NCI-H1048 (cell line): ENCODE data around the gene TBX6.
"Not testable (repeated sequence)": the region's sequence is repeated elsewhere in the genome, so short reads cannot be mapped to it uniquely, and the experiment has no call there.

Source experiments
- DNase-seq: peaks from one replicate; lab custom pipeline; 2025; lab: John Stamatoyannopoulos, UW

TBX6 gene, protein sequence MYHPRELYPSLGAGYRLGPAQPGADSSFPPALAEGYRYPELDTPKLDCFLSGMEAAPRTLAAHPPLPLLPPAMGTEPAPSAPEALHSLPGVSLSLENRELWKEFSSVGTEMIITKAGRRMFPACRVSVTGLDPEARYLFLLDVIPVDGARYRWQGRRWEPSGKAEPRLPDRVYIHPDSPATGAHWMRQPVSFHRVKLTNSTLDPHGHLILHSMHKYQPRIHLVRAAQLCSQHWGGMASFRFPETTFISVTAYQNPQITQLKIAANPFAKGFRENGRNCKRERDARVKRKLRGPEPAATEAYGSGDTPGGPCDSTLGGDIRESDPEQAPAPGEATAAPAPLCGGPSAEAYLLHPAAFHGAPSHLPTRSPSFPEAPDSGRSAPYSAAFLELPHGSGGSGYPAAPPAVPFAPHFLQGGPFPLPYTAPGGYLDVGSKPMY

DNA sequence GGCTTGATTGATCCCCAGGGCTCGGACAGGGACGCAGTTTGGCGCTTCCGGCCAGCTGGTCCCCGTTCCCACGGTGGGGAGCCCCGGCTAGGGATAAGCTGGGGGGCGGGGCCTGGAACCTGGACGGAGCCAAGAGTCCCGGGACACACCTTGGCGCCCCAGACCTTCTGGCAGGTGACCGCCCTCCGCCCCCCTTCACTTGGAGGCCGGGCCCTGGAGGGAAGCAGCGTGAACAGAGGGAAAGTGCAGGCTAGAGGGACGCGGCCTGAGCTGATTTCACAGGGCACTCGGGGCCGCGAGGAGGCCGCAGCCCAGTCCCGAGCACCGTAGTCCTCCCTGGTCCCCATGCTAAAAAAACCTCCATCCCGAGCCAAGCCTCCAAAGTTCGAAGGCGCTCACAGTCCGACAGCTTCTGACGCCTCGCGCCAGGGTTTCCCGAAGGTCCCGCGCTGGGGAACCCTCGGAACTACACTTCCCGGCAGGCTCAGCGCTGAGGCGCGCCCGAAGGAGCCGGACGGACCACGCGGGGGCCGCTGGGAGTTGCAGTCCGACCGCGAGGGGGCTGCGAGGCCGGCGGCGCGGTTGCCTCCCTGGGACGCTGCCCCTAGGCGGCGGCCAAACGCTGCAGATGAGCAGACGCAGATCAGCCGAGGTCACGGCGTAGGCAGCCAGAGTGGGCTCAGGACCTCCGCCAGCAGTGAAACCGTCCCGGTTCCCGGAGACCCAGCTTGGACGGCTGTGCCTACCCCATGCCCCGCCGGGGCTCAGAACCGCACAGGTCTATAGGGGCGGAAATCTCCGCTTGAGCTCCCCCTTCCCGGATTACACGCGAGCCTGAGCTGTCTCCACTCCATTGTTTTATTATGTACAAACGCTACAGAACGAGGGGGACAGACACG lies at the start of gene TBX6:
Gene TBX6, minus strand, starts transcription at position 451 of the 899 bp plus-strand sequence. CDS start 731 bp downstream, outside the sequence.
- DNase-seq: peak; percentile 62

DNA sequence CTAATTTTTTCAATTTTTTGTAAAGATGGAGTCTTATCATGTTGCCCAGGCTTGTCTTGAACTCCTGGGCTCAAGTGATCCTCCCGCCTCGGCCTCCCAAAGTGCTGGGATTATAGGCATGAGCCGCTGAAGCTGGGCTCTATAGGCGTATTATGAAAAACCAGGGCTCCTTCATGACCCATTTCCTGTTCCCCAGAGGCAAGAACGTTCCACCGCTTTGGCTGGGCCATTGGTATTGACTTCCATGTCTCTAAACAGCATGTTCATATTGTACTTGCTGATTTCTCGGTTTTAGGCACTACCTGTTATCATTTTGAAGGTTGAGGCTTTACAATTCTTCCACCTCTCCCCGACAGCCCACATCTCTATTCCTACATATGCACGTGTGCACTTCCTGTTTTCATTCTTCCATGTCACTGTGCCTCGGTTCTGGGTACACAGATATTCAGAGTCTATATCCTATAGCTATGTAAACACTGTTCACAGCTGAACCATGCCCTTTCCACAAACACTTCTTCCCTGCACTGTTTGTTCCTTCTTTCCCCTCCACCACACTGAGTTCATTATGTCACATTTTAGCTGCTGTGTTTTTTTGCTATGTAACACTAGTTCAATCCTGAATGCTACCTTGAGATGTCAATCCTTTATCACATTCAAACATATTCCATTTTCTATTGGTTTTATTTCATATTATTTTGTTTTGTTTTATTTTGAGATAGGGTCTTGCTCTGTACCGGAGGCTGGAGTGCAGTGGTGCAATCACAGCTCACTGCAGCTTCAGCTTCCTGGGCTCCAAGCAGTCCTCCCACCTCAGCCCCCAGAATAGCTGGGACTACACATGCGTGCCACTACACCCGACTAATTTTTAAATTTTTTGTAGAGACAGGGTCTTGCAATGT lies 48.1 kb upstream of the TBX6 start:
- no peak for DNase-seq

DNA sequence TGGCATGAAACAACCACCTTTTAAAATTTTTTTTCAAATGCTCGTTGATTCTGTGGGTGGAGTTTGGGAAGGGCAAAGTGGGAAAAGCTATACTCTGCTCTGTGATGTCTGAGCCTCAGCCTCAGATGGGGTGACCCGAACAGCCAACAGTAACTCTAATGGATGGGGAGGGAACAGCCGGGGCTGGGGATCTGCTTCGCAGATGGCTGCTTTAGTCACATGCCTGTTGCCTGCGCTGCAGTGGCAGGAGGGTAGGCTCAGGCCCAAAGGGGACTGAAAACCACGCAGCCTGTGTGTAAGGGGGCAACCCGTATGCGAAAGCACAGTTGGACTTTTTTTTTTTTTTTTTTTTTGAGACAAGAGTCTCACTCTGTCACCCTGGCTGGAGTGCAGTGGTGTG lies 46.2 kb upstream of the TBX6 start:
- no peak for DNase-seq

DNA sequence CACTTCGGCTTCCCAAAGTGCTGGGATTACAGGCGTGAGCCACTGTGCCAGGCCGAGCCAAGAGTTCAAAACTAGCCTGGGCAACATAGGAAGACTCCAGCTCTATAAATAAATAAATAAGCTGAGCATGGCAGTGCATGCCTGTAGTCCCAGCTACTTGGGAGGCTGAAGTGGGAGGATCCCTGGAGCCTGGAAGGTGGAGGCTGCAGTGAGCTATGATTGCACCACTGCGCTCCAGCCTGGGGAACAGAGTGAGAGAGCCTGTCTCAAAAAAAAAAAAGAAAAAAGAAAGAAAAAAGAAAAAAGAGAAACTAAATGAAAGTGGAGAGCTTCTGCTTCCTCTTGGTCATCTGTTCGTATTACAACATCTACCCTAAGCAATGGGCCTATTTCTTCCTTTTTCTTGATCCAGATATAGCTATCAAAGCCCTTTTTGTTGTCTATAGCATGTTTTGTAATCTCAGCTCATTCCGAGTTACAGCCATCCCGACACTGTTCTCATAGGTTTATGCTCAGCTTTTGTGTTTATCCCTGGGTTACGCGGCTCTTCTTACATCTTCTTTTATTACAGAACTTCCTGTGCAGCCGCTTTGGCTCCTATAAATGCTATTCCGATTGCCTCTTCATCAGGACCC lies 45.4 kb upstream of the TBX6 start:
- no peak for DNase-seq

DNA sequence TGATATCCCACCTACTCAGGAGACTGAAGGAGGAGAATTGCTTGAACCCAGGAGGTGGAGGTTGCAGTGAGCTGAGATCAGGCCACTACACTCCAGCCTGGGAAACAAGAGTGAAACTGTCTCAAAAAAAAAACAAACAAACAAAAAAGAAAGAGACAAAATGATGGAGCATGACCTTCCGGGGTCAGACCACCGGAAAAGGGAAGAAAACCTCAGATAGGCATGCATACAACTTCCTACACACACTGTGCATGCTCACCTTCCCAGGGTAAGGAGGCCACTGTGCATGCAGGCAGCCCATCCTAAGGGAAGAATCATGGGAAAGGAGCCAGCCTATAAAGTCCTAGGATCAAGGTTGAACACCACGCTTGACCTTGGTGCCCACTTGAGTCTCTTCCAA lies 40.9 kb upstream of the TBX6 start:
- no peak for DNase-seq

DNA sequence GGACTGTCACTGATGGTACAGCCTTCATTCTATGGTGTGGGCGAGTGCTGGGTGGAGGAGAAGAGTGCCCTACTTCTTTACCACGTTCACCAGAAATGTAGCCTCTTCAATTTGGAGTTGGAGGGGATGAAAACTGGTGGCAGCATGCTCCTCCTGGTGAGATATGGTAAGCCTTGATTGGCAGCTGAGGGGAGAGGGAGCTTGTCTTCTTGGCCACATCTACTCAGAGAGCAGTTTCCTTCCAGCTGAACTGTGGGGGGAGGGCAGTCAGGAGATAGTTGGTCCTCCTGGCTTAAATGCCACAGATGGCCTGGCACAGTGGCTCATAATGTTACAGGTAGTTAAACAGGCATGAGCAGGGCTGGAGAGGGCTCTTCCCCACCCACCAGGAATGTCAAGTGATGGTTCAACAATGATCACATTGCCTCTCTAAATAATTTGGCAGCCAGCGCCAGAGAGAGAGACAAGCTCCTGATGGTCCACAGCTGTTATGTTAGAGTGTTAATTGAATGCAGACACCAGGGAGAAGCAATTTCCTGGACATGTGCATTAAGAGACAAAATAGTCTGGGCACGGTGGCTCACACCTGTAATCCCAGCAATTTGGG lies 40.2 kb upstream of the TBX6 start:
- DNase-seq: no peak

DNA sequence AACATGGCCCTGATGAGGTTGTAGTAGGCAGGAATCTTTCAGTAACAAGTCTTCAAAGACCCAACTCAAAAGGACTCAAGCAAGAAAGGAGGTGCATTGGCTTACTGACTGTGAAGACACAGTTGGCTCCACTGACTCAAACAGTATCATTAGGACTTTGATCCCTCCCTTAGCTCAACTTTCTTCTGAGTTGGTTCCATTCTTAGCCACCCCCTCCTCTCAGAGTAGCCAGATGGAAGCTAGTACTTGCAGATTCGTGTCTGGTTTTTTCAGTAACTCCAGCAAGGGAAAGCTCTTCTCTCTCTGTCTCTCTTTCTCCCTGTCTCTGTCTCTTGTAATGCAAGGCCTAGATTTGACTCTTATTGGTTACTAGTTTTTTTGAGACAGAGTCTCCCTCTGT lies 36.3 kb upstream of the TBX6 start:
- no peak for DNase-seq

DNA sequence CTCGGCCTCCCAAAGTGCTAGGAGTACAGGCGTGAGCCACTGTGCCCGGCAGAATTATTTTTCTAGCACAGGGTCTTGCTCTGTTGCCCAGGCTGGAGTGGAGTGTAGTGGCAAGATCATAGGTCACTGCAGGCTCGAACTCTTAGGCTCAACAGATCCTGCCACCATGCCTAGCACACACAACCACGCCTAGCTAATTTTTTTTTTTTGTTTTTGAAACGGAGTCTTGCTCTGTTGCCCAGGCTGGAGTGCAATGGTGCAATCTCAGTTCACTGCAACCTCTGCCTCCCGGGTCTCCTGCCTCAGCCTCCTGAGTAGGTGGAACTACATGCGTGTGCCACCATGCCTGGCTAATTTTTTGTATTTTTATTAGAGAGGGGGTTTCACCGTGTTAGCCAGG lies 34.0 kb upstream of the TBX6 start:
- DNase-seq: not testable (repeated sequence)

DNA sequence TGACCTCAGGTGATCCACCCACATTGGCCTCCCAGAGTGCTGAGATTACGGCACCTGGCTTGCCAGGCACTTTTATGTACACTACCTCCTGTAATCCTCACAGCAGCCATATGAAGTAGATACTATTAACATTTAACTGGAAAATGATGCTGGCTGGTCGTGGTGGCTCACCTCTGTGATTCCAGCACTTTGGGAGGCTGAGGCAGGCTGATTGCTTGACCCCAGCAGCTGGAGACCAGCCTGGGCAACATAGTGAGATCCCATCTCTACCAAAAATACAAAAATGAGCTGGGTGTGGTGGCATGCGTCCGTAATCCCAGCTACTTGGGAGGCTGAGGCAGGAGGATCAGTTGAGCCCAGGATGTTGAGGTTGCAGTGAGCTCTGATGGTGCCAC lies 33.3 kb upstream of the TBX6 start:
- no peak for DNase-seq

DNA sequence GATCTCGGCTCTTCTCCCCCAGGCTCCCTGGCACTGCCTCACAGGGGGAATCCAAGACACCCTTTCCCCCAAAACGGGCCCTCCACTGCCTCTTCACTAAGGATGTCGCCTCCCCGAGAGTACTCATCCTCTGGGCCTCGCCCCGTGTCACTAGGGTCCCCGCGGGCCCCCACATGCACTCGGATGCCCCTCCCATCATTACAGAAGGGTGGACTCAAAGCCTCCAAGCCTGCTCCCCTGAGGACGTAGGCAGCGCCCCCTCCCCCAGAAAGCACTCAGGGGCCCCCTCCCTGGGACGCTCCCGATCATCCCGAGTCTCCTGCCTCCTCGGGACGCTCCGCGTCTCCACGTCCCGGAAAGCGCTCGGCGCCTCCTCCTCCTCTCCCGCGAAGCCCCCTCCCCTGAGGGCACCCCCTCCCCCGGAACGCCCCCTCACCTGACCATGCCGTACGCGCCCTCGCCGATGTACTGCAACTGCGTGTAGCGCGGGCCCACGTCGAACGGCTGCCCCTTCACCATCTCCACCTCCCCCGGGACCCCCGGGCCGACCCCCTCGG lies 31.0 kb upstream of the TBX6 start:
- no peak for DNase-seq

DNA sequence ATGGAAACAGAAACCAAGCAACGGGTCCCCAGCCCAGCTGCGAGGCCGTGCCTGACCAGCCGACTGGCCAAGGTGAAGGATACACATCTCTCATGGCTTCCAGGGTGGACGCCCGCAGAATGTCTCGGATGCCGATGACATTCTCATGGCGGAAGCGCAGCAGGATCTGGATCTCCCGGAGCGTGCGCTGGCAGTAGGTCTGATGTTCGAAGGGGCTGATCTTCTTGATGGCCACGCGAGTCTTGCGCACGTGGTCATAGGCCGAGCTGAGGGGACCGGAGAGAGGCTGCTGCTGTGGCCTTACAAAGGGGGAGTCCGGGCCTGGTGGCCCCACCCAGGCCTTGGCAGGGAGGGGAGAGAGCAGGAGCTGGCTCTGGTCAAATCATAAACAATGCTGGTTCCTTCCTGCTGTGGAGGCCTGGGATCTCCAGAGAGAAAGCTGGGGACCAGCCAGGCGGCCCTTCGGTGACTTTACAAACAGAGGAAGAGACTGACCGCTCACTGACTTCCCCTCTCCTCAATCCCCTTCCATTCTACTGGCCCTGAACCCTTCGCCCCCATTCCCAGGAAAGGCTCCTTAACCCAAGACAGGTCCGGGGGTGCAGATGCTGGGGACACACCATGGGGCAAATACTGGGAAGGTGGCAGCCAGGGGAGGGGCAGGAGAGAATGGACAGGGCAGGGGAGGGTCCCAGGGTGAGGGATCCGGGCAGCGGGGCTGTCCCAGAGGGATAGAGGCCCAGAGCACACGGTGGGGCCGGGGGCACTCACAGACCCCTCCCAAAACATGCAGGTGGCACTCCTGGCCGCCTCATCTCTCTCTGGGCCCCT lies 30.2 kb upstream of the TBX6 start:
- DNase-seq: no peak

DNA sequence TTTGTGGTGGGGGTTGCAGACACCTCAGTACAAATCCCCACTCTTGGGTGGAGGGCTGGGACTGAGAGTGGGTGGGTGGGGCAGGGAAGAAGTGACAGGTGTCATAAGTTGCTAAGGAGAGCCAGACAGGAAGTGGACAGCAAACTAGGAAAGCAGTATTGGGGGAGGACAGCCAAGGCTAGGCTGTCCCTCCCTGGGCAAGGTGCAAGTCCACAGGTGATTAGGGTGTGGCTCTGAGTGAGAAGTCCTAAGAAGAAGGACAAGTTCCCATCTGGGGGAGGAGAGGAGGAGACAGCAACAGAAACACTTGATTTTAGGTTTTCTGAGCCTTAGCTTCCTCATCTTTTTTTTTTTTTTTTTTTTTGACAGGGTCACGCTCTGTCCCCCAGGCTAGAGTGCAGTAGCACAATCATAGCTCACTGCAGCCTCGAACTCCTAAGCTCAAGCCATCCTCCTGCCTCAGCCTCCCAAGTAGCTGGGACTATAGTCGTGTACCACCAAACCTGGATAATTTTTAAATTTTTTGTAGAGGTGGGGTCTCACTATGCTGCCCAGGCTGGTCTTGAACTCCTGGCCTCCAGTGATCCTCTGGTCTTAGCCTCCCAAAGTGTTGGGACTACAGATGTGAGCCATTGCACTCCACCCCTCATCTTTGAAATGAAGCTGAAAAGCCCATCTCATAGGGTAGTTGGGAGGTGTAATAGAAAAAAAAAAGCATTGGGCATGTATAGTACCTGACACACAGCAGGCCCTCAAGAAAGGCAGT lies 28.8 kb upstream of the TBX6 start:
- no peak for DNase-seq

DNA sequence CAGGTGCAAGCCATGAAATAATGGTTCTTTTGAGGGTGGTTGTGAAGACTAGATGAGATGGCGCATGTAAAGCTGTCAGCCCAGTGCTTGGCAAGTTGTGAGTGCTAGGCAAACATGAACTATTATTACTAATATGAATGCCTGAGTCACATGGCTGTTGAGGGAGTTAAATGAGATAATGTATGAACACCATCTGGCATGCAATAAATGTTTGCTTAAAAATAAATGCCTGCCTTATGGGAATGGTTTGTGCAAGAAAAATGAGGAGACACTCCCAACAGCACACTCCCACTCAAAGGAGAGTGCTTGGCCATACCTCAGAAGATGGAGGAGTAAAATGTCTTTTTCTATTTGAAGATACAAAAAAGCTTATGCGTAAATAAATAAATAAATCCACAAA lies 27.7 kb upstream of the TBX6 start:
- DNase-seq: no peak

DNA sequence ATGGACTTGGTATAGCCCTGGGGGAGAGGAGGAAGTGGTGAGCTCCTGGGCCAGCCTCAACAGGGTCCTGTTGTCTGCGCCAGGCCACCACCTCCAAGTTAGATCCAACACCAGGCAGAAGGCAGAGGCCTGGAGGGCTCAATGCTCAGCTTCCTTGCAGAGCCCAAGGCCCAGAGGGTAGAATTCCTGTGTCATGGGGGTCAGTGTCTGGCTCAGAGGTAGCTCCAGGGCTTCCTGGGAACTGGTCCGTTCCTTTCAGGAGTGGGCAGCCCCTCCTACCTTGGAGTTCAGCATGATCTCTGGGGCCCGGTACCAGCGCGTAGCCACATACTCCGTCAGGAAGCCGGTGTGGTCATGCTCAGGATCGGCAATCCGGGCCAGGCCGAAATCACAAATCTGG lies 26.0 kb upstream of the TBX6 start:
- DNase-seq: no peak

DNA sequence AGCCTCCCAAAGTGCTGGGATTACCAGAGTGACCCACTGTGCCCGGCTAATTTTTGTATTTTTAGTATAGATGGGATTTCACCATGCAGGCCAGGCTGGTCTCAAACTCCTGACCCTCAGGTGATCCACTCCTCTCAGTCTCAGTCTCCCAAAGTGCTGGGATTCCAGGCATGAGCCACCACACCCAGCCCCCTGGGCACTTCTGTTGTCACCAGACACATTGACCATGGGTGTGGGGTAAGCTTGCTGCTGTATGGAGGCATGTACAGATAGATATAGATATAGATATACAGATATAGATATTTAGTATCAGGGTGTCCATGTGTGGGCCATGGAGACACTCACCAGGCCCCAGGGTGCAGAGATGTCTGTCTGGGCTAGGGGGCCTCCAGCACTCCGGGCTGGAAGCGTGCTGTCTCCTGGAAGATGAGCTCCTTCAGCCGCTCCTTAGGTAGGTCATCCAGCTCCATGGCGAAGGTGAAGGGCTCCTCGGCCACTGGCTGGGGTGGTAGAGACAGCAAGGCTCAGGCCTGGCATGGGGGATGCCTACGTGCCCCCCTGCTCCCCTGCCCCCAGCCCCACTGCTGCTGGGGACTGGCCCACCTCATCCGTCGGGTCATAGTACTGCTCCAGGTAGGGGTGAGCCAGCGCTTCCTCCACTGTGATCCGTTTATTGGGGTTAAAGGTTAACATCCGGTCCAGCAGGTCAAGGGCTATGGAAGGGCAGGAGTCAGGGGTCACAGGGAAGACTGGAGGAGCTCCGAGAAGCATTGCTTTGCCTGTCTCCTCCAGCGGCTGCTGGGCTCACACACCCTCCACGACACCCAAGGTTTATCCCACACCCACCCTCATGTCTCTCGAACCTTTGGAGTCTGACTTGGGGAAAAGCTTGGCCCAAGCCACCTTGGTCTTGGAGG lies 24.8 kb upstream of the TBX6 start:
- DNase-seq: no peak

DNA sequence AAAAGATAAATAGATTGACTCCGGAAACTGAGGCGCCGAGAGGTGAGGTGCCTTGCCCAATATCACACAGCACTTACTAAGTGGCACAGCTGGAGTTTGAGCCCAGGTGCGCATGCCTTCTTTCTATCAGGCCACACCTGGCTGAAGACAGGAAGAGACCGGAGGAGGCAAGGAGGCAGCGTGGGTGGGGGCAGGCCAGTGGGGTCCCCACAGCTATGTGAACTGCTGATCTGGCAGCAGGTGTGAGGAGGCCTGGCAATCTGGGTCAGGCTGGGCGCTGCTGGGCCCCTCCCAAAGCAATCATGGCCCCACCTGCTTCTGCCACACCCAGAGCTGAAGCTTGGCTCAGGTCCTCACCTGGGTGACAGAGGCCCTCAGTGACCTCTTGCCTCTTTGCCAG lies 23.5 kb upstream of the TBX6 start:
- no peak for DNase-seq

DNA sequence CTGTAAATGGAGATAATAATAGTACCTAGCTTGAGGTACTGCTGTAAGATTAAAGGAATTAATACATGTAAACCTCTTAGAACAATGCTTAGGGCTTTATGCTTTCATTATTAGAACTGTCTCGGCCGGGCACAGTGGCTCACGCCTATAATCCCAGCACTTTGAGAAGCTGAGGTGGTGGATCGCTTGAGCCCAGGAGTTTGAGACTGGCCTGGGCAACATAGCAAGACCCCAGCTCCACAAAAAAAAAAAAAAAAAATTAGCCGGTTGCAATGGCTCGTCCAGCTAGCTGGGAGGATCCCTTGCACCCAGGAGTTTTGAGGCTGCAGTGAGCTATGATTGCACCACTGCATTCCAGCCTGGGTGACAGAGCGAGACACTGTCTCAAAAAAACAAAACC lies 23.1 kb upstream of the TBX6 start:
- not testable (repeated sequence) for DNase-seq

DNA sequence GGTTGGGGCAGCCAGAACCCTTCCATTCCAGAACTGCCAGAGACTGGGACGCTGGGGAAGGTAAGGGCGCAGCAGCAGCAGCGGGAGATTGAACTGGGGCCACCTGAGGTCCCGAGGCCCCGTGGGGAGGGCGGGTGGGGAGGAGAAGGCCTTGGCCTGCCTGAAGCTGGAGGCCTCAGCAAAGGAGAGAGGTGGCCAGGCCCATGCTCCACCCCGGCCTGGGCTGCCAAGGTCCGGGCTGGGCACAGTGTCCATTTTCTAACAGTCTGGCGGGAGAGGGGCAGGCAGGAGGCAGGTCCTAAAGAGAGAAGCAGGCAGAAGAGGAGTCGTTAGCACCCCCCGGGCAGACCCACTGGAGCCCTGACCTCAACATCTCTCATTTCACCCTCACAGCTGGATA lies 22.7 kb upstream of the TBX6 start:
- no peak for DNase-seq
